ENCODE data around the gene CATSPER4. TPM values are rescaled to one million over a fixed set of nuclear protein-coding genes. Genes with fewer than 3 reads are reported as not detected.

CATSPER4 gene
- total RNA-seq, 1 experiment from 2014 or later: 0.35 TPM

DNA sequence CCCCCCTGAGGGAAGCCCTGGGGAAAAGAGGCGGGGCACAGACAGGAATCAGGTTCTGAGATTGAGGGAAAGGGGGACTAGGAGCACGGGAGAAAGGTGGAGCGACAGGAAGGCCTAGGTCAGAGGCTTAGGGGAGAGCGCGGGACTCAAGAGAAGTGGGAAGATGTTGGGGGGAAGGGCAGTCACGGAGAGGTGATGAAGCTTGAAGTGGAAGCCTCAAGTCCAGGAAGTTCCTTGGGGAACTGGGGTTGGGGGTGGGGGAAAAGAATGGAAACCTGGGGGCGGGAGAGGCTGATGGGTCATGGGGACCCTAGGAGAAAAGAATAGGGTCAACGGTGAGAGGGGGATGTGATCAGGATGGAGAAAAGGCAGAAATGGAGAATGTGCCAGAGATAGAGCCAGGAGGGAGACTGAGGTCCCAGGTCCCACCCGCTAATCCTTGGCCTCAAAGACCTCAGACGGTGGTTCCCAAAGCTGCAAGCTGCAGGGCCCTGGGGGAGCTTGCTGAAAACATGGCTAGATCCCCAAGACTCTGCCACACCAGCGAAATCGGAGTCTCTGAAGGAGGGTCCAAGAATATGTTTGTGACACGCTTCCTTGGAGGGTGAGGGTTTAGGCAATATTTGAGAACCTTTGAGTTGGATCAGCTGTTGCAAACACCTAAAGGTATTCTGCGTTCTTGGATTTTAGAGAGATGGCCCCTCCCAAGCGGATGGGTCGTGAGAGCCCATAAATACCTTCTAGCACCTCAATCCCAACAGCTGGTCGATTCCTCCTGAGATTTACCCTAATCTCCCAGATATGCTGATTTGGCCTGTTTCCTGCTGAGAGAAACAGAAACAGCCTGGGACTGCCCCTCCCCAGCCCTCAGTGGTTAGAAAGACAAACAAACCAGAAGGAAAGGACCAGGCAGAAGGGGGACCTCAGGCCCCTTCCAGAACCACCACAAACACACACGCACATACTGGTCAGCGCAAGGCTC lies 25.2 kb upstream of the CATSPER4 start:
- peaks cover 58% of the 10 kb centered on the region for H3K27me3 Mint-ChIP-seq (ENCODE audit: low read depth)
- ATAC-seq: no peak

DNA sequence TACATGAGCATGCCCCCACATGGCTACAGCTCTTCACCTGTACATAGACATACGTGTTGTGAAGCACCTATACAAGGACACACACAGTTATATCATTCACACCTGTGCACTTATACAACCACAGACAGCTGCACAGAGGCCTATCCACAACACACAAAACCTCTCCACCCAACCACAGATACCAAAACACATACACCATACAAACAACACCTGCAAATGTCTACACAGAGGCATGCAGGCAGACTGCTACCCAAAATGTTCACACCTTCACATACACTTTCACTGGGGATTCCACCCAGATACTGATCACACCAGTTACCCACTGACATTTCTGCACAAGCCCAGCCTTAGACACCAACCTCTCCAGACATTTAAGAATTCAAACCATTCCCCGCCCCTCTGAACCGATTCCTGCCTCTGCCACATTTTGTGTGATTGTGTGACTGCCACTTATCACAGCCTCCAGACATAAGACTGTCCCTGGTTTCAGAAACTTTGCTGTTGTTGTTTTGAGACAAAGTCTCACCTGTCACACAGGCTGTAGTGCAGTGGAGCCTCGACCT lies 23.6 kb upstream of the CATSPER4 start:
- ChIA-PET POLR2A (no interaction called here), CTCF (interaction anchor here (0.8 to 1.0 kb wide), 2 partner anchors 11 to 67 kb away, joined by 3 read pairs; partner anchors contain the start of genes CEP85 and CNKSR1)
- TF ChIP-seq, protein P1, sequence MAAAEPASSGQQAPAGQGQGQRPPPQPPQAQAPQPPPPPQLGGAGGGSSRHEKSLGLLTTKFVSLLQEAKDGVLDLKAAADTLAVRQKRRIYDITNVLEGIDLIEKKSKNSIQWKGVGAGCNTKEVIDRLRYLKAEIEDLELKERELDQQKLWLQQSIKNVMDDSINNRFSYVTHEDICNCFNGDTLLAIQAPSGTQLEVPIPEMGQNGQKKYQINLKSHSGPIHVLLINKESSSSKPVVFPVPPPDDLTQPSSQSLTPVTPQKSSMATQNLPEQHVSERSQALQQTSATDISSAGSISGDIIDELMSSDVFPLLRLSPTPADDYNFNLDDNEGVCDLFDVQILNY (CRISPR knock-in tag; IDR thresholded peaks at IDR 0.05): no peak
- TF ChIP-seq ZNF396 (CRISPR knock-in tag; IDR thresholded peaks at IDR 0.05; ENCODE audit: borderline replicate concordance): no peak
- TF ChIP-seq, protein P2, sequence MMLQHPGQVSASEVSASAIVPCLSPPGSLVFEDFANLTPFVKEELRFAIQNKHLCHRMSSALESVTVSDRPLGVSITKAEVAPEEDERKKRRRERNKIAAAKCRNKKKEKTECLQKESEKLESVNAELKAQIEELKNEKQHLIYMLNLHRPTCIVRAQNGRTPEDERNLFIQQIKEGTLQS (CRISPR knock-in tag; conservative IDR thresholded peaks at IDR 0.05): no peak
- TF ChIP-seq, protein P3, sequence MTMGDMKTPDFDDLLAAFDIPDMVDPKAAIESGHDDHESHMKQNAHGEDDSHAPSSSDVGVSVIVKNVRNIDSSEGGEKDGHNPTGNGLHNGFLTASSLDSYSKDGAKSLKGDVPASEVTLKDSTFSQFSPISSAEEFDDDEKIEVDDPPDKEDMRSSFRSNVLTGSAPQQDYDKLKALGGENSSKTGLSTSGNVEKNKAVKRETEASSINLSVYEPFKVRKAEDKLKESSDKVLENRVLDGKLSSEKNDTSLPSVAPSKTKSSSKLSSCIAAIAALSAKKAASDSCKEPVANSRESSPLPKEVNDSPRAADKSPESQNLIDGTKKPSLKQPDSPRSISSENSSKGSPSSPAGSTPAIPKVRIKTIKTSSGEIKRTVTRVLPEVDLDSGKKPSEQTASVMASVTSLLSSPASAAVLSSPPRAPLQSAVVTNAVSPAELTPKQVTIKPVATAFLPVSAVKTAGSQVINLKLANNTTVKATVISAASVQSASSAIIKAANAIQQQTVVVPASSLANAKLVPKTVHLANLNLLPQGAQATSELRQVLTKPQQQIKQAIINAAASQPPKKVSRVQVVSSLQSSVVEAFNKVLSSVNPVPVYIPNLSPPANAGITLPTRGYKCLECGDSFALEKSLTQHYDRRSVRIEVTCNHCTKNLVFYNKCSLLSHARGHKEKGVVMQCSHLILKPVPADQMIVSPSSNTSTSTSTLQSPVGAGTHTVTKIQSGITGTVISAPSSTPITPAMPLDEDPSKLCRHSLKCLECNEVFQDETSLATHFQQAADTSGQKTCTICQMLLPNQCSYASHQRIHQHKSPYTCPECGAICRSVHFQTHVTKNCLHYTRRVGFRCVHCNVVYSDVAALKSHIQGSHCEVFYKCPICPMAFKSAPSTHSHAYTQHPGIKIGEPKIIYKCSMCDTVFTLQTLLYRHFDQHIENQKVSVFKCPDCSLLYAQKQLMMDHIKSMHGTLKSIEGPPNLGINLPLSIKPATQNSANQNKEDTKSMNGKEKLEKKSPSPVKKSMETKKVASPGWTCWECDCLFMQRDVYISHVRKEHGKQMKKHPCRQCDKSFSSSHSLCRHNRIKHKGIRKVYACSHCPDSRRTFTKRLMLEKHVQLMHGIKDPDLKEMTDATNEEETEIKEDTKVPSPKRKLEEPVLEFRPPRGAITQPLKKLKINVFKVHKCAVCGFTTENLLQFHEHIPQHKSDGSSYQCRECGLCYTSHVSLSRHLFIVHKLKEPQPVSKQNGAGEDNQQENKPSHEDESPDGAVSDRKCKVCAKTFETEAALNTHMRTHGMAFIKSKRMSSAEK (CRISPR knock-in tag; IDR thresholded peaks at IDR 0.05; ENCODE audit: borderline replicate concordance): no peak
- TF ChIP-seq ZNF263 (CRISPR knock-in tag; IDR thresholded peaks at IDR 0.05; ENCODE audit: low read depth): no peak
- TF ChIP-seq NFYB (CRISPR knock-in tag; conservative IDR thresholded peaks at IDR 0.05; ENCODE audit: low read depth): no peak

More for the DNA sequence above, 25.2 kb upstream of the CATSPER4 start:
- H3K9me3 Mint-ChIP-seq: no peaks in the 10 kb centered on the region
- ChIA-PET CTCF (interaction anchor here (0.8 to 2.5 kb wide), 12 partner anchors 9 to 658 kb away, joined by 3 to 15 read pairs (median 8); partner anchors contain the start of genes CATSPER4, CEP85 and CNKSR1), POLR2A (interaction anchor here (0.6 to 2.9 kb wide), 4 partner anchors 12 to 69 kb away, joined by 3 to 9 read pairs (median 4); partner anchors contain the start of genes CEP85, CNKSR1 and PDIK1L)
- peak overlapping the region; percentile 91; the same call in 1 of the 2 replicates for H3K27ac Mint-ChIP-seq
- peaks cover 37% of the 10 kb centered on the region for H3K4me1 Mint-ChIP-seq
- no peaks in the 10 kb centered on the region for H3K36me3 Mint-ChIP-seq
- H3K4me3 Mint-ChIP-seq: peak overlapping the region; percentile 83
- TF ChIP-seq, protein P4, sequence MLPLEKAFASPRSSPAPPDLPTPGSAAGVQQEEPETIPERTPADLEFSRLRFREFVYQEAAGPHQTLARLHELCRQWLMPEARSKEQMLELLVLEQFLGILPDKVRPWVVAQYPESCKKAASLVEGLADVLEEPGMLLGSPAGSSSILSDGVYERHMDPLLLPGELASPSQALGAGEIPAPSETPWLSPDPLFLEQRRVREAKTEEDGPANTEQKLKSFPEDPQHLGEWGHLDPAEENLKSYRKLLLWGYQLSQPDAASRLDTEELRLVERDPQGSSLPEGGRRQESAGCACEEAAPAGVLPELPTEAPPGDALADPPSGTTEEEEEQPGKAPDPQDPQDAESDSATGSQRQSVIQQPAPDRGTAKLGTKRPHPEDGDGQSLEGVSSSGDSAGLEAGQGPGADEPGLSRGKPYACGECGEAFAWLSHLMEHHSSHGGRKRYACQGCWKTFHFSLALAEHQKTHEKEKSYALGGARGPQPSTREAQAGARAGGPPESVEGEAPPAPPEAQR (CRISPR knock-in tag; IDR thresholded peaks at IDR 0.05): no peak
- TF ChIP-seq, protein P5, sequence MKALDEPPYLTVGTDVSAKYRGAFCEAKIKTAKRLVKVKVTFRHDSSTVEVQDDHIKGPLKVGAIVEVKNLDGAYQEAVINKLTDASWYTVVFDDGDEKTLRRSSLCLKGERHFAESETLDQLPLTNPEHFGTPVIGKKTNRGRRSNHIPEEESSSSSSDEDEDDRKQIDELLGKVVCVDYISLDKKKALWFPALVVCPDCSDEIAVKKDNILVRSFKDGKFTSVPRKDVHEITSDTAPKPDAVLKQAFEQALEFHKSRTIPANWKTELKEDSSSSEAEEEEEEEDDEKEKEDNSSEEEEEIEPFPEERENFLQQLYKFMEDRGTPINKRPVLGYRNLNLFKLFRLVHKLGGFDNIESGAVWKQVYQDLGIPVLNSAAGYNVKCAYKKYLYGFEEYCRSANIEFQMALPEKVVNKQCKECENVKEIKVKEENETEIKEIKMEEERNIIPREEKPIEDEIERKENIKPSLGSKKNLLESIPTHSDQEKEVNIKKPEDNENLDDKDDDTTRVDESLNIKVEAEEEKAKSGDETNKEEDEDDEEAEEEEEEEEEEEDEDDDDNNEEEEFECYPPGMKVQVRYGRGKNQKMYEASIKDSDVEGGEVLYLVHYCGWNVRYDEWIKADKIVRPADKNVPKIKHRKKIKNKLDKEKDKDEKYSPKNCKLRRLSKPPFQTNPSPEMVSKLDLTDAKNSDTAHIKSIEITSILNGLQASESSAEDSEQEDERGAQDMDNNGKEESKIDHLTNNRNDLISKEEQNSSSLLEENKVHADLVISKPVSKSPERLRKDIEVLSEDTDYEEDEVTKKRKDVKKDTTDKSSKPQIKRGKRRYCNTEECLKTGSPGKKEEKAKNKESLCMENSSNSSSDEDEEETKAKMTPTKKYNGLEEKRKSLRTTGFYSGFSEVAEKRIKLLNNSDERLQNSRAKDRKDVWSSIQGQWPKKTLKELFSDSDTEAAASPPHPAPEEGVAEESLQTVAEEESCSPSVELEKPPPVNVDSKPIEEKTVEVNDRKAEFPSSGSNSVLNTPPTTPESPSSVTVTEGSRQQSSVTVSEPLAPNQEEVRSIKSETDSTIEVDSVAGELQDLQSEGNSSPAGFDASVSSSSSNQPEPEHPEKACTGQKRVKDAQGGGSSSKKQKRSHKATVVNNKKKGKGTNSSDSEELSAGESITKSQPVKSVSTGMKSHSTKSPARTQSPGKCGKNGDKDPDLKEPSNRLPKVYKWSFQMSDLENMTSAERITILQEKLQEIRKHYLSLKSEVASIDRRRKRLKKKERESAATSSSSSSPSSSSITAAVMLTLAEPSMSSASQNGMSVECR (CRISPR knock-in tag; IDR thresholded peaks at IDR 0.05; ENCODE audit: borderline replicate concordance): no peak
- TF ChIP-seq ETV6 (CRISPR knock-in tag; IDR thresholded peaks at IDR 0.05): no peak
- TF ChIP-seq, protein P6, sequence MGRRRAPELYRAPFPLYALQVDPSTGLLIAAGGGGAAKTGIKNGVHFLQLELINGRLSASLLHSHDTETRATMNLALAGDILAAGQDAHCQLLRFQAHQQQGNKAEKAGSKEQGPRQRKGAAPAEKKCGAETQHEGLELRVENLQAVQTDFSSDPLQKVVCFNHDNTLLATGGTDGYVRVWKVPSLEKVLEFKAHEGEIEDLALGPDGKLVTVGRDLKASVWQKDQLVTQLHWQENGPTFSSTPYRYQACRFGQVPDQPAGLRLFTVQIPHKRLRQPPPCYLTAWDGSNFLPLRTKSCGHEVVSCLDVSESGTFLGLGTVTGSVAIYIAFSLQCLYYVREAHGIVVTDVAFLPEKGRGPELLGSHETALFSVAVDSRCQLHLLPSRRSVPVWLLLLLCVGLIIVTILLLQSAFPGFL (CRISPR knock-in tag; IDR thresholded peaks at IDR 0.05; ENCODE audit: borderline replicate concordance): no peak
- TF ChIP-seq SP1 (CRISPR knock-in tag; conservative IDR thresholded peaks at IDR 0.05): no peak
- TF ChIP-seq RELA (CRISPR knock-in tag; IDR thresholded peaks at IDR 0.05; ENCODE audit: borderline replicate concordance): no peak
- TF ChIP-seq, protein P7, sequence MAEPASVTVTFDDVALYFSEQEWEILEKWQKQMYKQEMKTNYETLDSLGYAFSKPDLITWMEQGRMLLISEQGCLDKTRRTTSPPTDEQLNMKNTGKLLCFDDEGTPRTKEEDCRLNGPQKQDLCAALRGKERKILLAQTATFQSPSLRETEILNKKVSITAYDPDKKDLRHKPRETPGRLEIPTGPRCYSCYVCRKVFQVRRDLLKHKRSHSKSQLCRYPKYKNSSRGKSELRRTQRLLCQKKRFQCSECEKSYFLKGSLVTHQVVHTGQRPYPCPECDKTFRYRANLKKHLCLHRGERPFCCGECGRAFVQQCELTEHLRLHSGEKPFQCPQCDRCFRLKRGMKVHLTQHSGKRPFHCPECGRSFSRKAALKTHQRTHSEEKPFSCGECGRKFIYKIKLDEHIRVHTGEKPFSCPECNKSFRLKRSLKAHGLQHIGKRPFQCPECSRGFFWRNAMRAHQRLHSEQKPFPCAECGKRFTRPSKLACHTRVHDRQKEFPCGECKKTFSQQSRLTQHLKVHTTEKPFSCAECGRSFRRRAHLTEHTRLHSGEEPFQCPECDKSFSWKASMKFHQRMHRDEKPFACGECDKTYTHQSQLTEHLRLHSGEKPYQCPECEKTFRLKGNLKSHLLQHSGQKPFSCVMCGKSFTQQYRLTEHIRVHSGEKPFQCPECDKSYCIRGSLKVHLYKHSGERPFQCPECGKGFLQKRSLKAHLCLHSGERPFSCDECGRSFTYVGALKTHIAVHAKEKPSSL (CRISPR knock-in tag; conservative IDR thresholded peaks at IDR 0.05): no peak
- no peak for DNase-seq (ENCODE audit: low spot score)

More for the DNA sequence above, 23.6 kb upstream of the CATSPER4 start:
- Mint-ChIP-seq H3K4me1 (peaks cover 44% of the 10 kb centered on the region), H3K4me3 (no peak overlapping the region), H3K9me3 (no peaks in the 10 kb centered on the region), H3K36me3 (no peaks in the 10 kb centered on the region), H3K27me3 (ENCODE audit: low read depth) (peaks cover 43% of the 10 kb centered on the region), H3K27ac (no peak overlapping the region)
- DNase-seq (ENCODE audit: low spot score): no peak
- ATAC-seq: no peak
